Measurements from ENCODE around the gene GPC3. TPM values are rescaled to one million over a fixed set of nuclear protein-coding genes. Genes with fewer than 3 reads are reported as not detected.

The GPC3 gene
- total RNA-seq, 3 donors from 2014 or later (not counting 1 experiment from before 2014, with no cell fraction given) = not detected

- DNase-seq (no peak), ATAC-seq (no peak)
- H3K4me1 ChIP-seq (ENCODE audit: control insufficient read depth, insufficient read depth, low read length) = no peaks in the 10 kb centered on the region
- Mint-ChIP-seq H3K9me3 (no peaks in the 10 kb centered on the region), H3K27ac (no peak overlapping the region), H3K4me1 (no peaks in the 10 kb centered on the region), H3K27me3 (ENCODE audit: low read depth in 2 of 2) (peaks cover 0 to 34% of the 10 kb centered on the region in 2 donors), H3K36me3 (no peaks in the 10 kb centered on the region), H3K4me3 (no peak overlapping the region)
- H3K27ac ChIP-seq (ENCODE audit: low read length) = no peak overlapping the region
- no peak for TF ChIP-seq CTCF (IDR thresholded peaks at IDR 0.05)
- H3K4me3 ChIP-seq (ENCODE audit: low read length) = no peak overlapping the region
- H3K9me3 ChIP-seq (ENCODE audit: control insufficient read depth, insufficient read depth, low read length) = no peaks in the 10 kb centered on the region
- no peaks in the 10 kb centered on the region for H3K36me3 ChIP-seq (ENCODE audit: control insufficient read depth, insufficient read depth, low read length)
- 85% methylated on average over 3 of the region's 3 CpGs for WGBS (ENCODE audit: insufficient coverage)
- intact Hi-C loops (cut with micrococcal nuclease) = no loop called here
- H3K27me3 ChIP-seq (ENCODE audit: control insufficient read depth, insufficient read depth, low read length) = no peaks in the 10 kb centered on the region
Observed at GRCh38 chrX:133908223-133908955, 77.0 kb downstream of the GPC3 start.

- no peaks in the 10 kb centered on the region for H3K9me3 Mint-ChIP-seq
- intact Hi-C loops (cut with micrococcal nuclease) = no loop called here
- H3K27me3 ChIP-seq (ENCODE audit: control insufficient read depth, insufficient read depth, low read length) = no peaks in the 10 kb centered on the region
- no peaks in the 10 kb centered on the region for H3K4me1 Mint-ChIP-seq
- no peak overlapping the region for H3K4me3 ChIP-seq (ENCODE audit: low read length)
- ATAC-seq (no peak), DNase-seq (no peak)
- no peak for TF ChIP-seq CTCF (IDR thresholded peaks at IDR 0.05)
- no peaks in the 10 kb centered on the region for H3K9me3 ChIP-seq (ENCODE audit: control insufficient read depth, insufficient read depth, low read length)
- no peaks in the 10 kb centered on the region for H3K36me3 ChIP-seq (ENCODE audit: control insufficient read depth, insufficient read depth, low read length)
- no peak overlapping the region for H3K27ac ChIP-seq (ENCODE audit: low read length)
- peaks cover 0 to 34% of the 10 kb centered on the region in 2 donors for H3K27me3 Mint-ChIP-seq (ENCODE audit: low read depth in 2 of 2)
- H3K36me3 Mint-ChIP-seq = no peaks in the 10 kb centered on the region
- WGBS (ENCODE audit: insufficient coverage) = no CpG with 5 or more reads among the region's 2 CpGs
- H3K4me1 ChIP-seq (ENCODE audit: control insufficient read depth, insufficient read depth, low read length) = no peaks in the 10 kb centered on the region
- no peak overlapping the region for H3K27ac Mint-ChIP-seq
- no peak overlapping the region for H3K4me3 Mint-ChIP-seq
Observed at GRCh38 chrX:133907606-133908005, 77.8 kb downstream of the GPC3 start.

- no peak overlapping the region for H3K27ac ChIP-seq (ENCODE audit: low read length)
- no peaks in the 10 kb centered on the region for H3K36me3 ChIP-seq (ENCODE audit: control insufficient read depth, insufficient read depth, low read length)
- peaks cover 0 to 25% of the 10 kb centered on the region in 2 donors for H3K27me3 Mint-ChIP-seq (ENCODE audit: low read depth in 2 of 2)
- intact Hi-C loops (cut with micrococcal nuclease) = no loop called here
- no peak for ATAC-seq
- H3K9me3 ChIP-seq (ENCODE audit: control insufficient read depth, insufficient read depth, low read length) = no peaks in the 10 kb centered on the region
- H3K36me3 Mint-ChIP-seq = no peaks in the 10 kb centered on the region
- H3K27me3 ChIP-seq (ENCODE audit: control insufficient read depth, insufficient read depth, low read length) = no peaks in the 10 kb centered on the region
- 46% methylated on average over 3 of the region's 3 CpGs for WGBS (ENCODE audit: insufficient coverage)
- H3K27ac Mint-ChIP-seq = no peak overlapping the region
- no peaks in the 10 kb centered on the region for H3K4me1 Mint-ChIP-seq
- H3K4me3 ChIP-seq (ENCODE audit: low read length) = no peak overlapping the region
- no peak for DNase-seq
- no peaks in the 10 kb centered on the region for H3K9me3 Mint-ChIP-seq
- H3K4me3 Mint-ChIP-seq = no peak overlapping the region
- TF ChIP-seq CTCF (IDR thresholded peaks at IDR 0.05) = no peak
- H3K4me1 ChIP-seq (ENCODE audit: control insufficient read depth, insufficient read depth, low read length) = no peaks in the 10 kb centered on the region
Observed at GRCh38 chrX:133905305-133905704, 80.1 kb downstream of the GPC3 start.

All from natural killer cell (primary cell).